HEK293 (cell line): ENCODE data around the gene PRRC2B.

Experiments
- GLIS1 ChIP-seq: fragments of 450-650 bp; formaldehyde crosslinking; IDR thresholded peaks from 2 replicates; pipeline ENCODE4 v1.5.1; 2016; ENCODE audit warnings: missing biosample characterization, missing genetic modification characterization
- KLF16 ChIP-seq: fragments of 450-650 bp; formaldehyde crosslinking; IDR thresholded peaks from 2 replicates; pipeline ENCODE4 v1.5.1; 2017; ENCODE audit warnings: missing biosample characterization, missing genetic modification characterization
- KLF9 ChIP-seq: fragments of 450-650 bp; formaldehyde crosslinking; IDR thresholded peaks from 2 replicates; pipeline ENCODE4 v1.5.1; 2016; ENCODE audit warnings: missing biosample characterization, missing genetic modification characterization, low read depth
- PRDM1 ChIP-seq: fragments of 450-650 bp; formaldehyde crosslinking; IDR thresholded peaks from 2 replicates; pipeline ENCODE4; 2016; ENCODE audit warnings: missing biosample characterization, missing genetic modification characterization
- PRDM10 ChIP-seq: fragments of 450-650 bp; formaldehyde crosslinking; IDR thresholded peaks from 2 replicates; pipeline ENCODE4 v1.5.1; 2016; ENCODE audit warnings: missing biosample characterization, missing genetic modification characterization
- YY2 ChIP-seq: fragments of 450-650 bp; formaldehyde crosslinking; IDR thresholded peaks from 2 replicates; pipeline ENCODE4 v1.5.1; 2016; ENCODE audit warnings: missing biosample characterization, missing genetic modification characterization
- ZBTB11 ChIP-seq: fragments of 450-650 bp; formaldehyde crosslinking; conservative IDR thresholded peaks from 2 replicates; pipeline ENCODE4 v1.5.1; 2016; ENCODE audit warnings: low read depth, missing biosample characterization, missing genetic modification characterization
- ZBTB7A ChIP-seq: fragments of 450-650 bp; formaldehyde crosslinking; IDR thresholded peaks from 2 replicates; pipeline ENCODE4 v1.5.1; 2016; ENCODE audit warnings: low read depth, missing biosample characterization, missing genetic modification characterization
- ZFHX2 ChIP-seq: fragments of 450-650 bp; formaldehyde crosslinking; conservative IDR thresholded peaks from 2 replicates; pipeline ENCODE4 v1.5.1; 2016; ENCODE audit warnings: missing biosample characterization, missing genetic modification characterization
- ZNF133 ChIP-seq: fragments of 450-650 bp; formaldehyde crosslinking; IDR thresholded peaks from 2 replicates; pipeline ENCODE4 v1.5.1; 2016; ENCODE audit warnings: missing biosample characterization, missing genetic modification characterization
- ZNF202 ChIP-seq: fragments of 450-650 bp; formaldehyde crosslinking; IDR thresholded peaks from 2 replicates; pipeline ENCODE4 v1.5.1; 2016; ENCODE audit warnings: missing biosample characterization, missing genetic modification characterization, borderline replicate concordance
- ZNF239 ChIP-seq: fragments of 450-650 bp; formaldehyde crosslinking; IDR thresholded peaks from 2 replicates; pipeline ENCODE4 v1.5.1; 2016; ENCODE audit warnings: missing biosample characterization, missing genetic modification characterization
- ZNF248 ChIP-seq: fragments of 450-650 bp; formaldehyde crosslinking; IDR thresholded peaks from 2 replicates; pipeline ENCODE4 v1.5.1; 2017; ENCODE audit warnings: missing biosample characterization, missing genetic modification characterization
- ZNF302 ChIP-seq: fragments of 450-650 bp; formaldehyde crosslinking; IDR thresholded peaks from 2 replicates; pipeline ENCODE4 v1.5.1; 2016; ENCODE audit warnings: missing biosample characterization, missing genetic modification characterization, low read depth
- ZNF398 ChIP-seq: fragments of 450-650 bp; formaldehyde crosslinking; IDR thresholded peaks from 2 replicates; pipeline ENCODE4 v1.5.1; 2017; ENCODE audit warnings: missing biosample characterization, missing genetic modification characterization
- ZNF513 ChIP-seq: fragments of 450-650 bp; IDR thresholded peaks from 2 replicates; pipeline ENCODE4 v1.5.1; 2018; ENCODE audit warnings: missing biosample characterization, missing genetic modification characterization
- ZNF596 ChIP-seq: fragments of 450-650 bp; IDR thresholded peaks from 2 replicates; pipeline ENCODE4 v1.5.0; 2018; ENCODE audit warnings: missing biosample characterization, mild to moderate bottlenecking, missing genetic modification characterization, moderate library complexity
- ZNF610 ChIP-seq: fragments of 450-650 bp; formaldehyde crosslinking; IDR thresholded peaks from 2 replicates; pipeline ENCODE4 v1.5.1; 2016; ENCODE audit warnings: missing biosample characterization, missing genetic modification characterization, borderline replicate concordance
- ZNF629 ChIP-seq: fragments of 450-650 bp; formaldehyde crosslinking; IDR thresholded peaks from 2 replicates; pipeline ENCODE4 v1.5.1; 2017; ENCODE audit warnings: missing biosample characterization, missing genetic modification characterization
- ZNF654 ChIP-seq: fragments of 450-650 bp; formaldehyde crosslinking; IDR thresholded peaks from 2 replicates; pipeline ENCODE4 v1.5.1; 2016; ENCODE audit warnings: low read depth, missing biosample characterization, missing genetic modification characterization
- ZNF76 ChIP-seq: fragments of 450-650 bp; formaldehyde crosslinking; IDR thresholded peaks from 2 replicates; pipeline ENCODE4; 2016; ENCODE audit warnings: low read depth, missing biosample characterization, missing genetic modification characterization, borderline replicate concordance
- ZNF768 ChIP-seq: fragments of 450-650 bp; formaldehyde crosslinking; IDR thresholded peaks from 2 replicates; pipeline ENCODE4 v1.5.1; 2018; ENCODE audit warnings: missing biosample characterization, mild to moderate bottlenecking, missing genetic modification characterization
- ZNF777 ChIP-seq: fragments of 450-650 bp; formaldehyde crosslinking; IDR thresholded peaks from 2 replicates; pipeline ENCODE4 v1.5.1; 2017; ENCODE audit warnings: missing biosample characterization, missing genetic modification characterization, borderline replicate concordance
- ZNF785 ChIP-seq: fragments of 450-650 bp; formaldehyde crosslinking; IDR thresholded peaks from 2 replicates; pipeline ENCODE4 v1.5.1; 2016; ENCODE audit warnings: missing biosample characterization, missing genetic modification characterization
- TF ChIP-seq, protein P1 (sequence below): fragments of 450-650 bp; formaldehyde crosslinking; IDR thresholded peaks from 2 replicates; pipeline ENCODE4 v1.5.1; 2016; ENCODE audit warnings: missing biosample characterization, missing genetic modification characterization, low read depth

PRRC2B gene

GRCh38 chr9:131398204-131398603 is 4.3 kb downstream of the PRRC2B start (continued):
- TF ChIP-seq ZNF76 (tag by site-specific recombination) = no peak
- no peak for TF ChIP-seq GLIS1 (tag by site-specific recombination)
- TF ChIP-seq ZBTB11 = peak; percentile 51
- TF ChIP-seq PRDM10 (tag by site-specific recombination) = peak; percentile 21; the same call in 1 of the 2 replicates
- no peak for TF ChIP-seq ZNF777 (tag by site-specific recombination)
- no peak for TF ChIP-seq ZNF513 (tag by site-specific recombination)
- TF ChIP-seq ZBTB7A = no peak
- TF ChIP-seq ZNF629 (tag by site-specific recombination) = no peak
- no peak for TF ChIP-seq ZNF610 (tag by site-specific recombination)
- no peak for TF ChIP-seq ZNF248
- TF ChIP-seq ZNF768 = no peak
- no peak for TF ChIP-seq ZNF302 (tag by site-specific recombination)
- no peak for TF ChIP-seq ZNF596 (tag by site-specific recombination)
- TF ChIP-seq ZNF133 (tag by site-specific recombination) = no peak
- TF ChIP-seq YY2 (tag by site-specific recombination) = no peak
- no peak for TF ChIP-seq ZNF202 (tag by site-specific recombination)
- no peak for TF ChIP-seq ZNF785 (tag by site-specific recombination)
- no peak for TF ChIP-seq KLF16
- no peak for TF ChIP-seq ZNF654 (tag by site-specific recombination)
- TF ChIP-seq, protein P1, sequence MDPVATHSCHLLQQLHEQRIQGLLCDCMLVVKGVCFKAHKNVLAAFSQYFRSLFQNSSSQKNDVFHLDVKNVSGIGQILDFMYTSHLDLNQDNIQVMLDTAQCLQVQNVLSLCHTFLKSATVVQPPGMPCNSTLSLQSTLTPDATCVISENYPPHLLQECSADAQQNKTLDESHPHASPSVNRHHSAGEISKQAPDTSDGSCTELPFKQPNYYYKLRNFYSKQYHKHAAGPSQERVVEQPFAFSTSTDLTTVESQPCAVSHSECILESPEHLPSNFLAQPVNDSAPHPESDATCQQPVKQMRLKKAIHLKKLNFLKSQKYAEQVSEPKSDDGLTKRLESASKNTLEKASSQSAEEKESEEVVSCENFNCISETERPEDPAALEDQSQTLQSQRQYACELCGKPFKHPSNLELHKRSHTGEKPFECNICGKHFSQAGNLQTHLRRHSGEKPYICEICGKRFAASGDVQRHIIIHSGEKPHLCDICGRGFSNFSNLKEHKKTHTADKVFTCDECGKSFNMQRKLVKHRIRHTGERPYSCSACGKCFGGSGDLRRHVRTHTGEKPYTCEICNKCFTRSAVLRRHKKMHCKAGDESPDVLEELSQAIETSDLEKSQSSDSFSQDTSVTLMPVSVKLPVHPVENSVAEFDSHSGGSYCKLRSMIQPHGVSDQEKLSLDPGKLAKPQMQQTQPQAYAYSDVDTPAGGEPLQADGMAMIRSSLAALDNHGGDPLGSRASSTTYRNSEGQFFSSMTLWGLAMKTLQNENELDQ = no peak
- no peak for TF ChIP-seq ZNF239 (tag by site-specific recombination)
- TF ChIP-seq PRDM1 = no peak
- no peak for TF ChIP-seq KLF9 (tag by site-specific recombination)
- no peak for TF ChIP-seq ZNF398 (tag by site-specific recombination)
- no peak for TF ChIP-seq ZFHX2 (tag by site-specific recombination)
- TF ChIP-seq, all 188 proteins: peak for 12
